Retinal pigment epithelial cell (primary cell): ENCODE results near the gene CPM.

Experiments
- DNase-seq: peaks from one replicate; pipeline ENCODE4 v3.0.0-alpha.2; 2010; ENCODE audit warnings: low read depth
- H3K4me3 ChIP-seq: 2 replicates; pipeline ENCODE4 v1.5.1; 2011; ENCODE audit warnings: mild to moderate bottlenecking, low read length, control low read depth, moderate library complexity
- TF ChIP-seq, protein P1 (sequence below): conservative IDR thresholded peaks from 2 replicates; pipeline ENCODE4 v1.5.1; 2011; ENCODE audit warnings: low read depth, low read length, control low read depth, inconsistent platforms

Gene CPM

DNA sequence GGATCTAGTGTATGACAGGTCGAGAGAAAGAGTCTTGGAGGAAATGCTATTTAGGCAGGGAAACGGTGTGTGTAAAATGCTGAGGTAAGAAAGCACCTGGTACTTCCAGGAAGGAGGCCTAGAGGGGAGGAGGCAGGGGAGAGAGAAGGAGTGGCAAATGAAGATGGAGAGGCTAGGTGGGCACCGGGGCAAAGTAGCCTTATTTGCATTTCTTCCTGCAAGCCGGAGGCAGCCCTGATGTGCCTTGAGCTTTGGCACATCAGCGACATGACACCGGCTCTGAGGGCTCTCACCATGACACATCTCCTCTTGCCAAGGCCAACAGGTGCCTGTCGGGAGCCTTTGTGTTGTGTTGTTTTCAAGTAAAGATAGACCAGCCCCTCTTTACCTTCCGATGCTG, 61.6 kb downstream of the CPM start:
- TF ChIP-seq, protein P1, sequence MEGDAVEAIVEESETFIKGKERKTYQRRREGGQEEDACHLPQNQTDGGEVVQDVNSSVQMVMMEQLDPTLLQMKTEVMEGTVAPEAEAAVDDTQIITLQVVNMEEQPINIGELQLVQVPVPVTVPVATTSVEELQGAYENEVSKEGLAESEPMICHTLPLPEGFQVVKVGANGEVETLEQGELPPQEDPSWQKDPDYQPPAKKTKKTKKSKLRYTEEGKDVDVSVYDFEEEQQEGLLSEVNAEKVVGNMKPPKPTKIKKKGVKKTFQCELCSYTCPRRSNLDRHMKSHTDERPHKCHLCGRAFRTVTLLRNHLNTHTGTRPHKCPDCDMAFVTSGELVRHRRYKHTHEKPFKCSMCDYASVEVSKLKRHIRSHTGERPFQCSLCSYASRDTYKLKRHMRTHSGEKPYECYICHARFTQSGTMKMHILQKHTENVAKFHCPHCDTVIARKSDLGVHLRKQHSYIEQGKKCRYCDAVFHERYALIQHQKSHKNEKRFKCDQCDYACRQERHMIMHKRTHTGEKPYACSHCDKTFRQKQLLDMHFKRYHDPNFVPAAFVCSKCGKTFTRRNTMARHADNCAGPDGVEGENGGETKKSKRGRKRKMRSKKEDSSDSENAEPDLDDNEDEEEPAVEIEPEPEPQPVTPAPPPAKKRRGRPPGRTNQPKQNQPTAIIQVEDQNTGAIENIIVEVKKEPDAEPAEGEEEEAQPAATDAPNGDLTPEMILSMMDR: no peak
- DNase-seq: no peak
- no peak overlapping the region for H3K4me3 ChIP-seq

DNA sequence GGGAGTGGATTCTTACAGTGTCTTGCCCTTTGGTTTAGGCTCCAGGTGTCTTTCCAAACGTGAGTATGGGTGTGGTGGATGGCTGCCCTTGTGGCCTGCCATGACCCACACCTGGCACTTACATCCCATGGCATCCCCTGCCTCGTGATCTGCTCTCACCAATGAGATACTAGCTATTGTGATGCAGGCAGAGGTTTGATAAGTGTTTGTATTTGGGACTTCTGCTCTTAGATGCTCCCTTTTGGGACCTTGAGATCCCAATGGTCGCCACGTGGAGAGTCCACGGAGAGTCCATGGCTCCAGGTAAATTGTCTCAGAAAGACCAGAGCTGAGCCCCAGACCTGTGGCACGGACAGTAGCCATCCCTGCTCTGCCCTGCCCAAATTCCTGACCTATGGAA, 62.5 kb downstream of the CPM start:
- TF ChIP-seq, protein P1: no peak
- H3K4me3 ChIP-seq: no peak overlapping the region
- DNase-seq: no peak

DNA sequence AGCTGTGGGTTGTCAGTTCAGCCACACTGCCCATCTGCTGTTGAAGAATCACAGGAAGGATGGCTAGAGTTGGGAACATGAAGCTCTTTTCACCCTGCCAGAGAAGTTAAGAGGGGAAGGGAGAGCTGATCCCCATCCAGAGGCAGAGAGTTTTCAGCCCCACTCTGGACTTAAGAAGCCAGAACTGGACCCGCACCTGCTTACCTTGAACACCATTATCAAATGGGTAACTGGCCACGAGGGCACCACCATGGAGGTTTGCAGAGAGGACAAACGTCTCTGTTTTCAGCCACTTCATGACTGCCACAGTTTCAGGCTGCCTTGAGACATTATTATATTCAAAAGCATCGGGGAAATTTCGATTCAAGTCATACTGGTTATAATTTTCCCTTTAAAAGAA, 63.0 kb downstream of the CPM start:
- TF ChIP-seq, protein P1: no peak
- no peak for DNase-seq
- no peak overlapping the region for H3K4me3 ChIP-seq

DNA sequence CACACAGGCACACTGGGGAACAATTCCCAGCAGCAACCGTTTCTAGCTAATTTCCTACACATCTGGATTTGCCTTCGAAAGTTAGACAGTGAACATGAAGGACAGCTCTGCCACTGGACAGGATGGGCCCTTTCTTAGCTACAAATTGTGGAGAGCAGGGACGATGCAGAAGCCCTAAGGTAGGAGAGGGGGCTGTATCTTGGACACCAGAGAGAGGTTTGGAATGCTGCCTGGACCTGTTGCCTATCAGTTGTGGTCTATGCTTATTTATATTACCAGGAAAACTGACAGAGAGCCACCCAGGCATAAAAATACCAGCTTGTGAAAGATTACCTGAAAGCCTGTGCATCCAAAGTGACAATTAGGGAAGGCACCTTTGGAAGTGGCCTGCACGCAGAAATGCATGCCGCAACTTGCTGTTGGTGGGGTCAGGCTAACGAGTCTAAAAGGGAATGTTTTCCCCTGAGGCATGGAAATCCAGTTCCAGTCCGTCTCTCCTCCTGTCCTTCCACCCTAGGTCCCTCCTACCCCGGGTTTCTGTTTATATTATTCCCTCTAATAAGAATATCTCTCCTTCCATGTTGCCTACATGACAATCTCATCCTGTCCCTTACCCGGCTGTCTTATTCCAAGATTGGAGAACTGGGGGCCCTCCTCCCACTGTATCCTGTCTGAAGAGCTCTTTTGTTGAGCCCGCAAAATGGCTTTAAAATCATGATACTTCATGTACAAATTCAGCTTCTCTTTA, 64.8 kb downstream of the CPM start:
- no peak overlapping the region for H3K4me3 ChIP-seq
- TF ChIP-seq, protein P1: no peak
- DNase-seq: no peak

DNA sequence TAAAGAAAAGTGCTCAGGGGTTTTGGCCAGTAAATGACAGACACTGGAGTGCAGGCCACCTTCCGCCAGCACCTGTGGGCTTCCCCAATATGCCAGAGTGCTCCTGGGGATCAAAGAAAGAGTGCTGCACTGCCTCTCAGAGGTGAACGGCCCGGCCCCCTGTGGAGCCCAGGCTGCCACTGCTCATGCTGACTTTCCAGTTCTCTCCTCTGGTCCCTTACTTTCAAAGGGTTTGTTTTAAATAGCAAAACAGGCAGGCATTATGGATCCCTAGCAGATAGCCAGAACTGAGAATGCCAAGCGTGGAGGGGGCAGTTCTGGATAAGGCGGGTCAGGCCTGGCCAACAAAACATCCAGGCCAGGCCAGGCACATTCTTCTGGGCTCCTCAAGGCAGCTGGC, 65.4 kb downstream of the CPM start:
- no peak for DNase-seq
- no peak overlapping the region for H3K4me3 ChIP-seq
- TF ChIP-seq, protein P1: no peak

DNA sequence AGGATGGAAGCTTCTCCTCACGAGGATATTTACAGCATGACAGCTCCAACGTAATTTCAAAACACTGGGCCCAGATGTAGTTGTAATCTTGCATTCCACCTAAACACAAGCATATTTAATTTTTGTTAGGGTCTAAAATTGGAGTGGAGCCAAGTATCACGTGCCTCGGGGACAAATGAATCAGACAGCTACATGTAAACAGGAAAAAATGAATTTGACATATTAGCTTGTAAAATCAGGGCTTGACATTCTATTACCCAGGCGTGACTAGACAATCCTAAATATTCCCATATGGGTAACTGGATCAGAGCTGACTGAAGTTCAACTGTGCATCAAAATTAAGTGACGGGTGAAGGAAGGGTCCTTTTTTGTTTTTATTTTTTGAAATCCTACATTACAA, 66.0 kb downstream of the CPM start:
- TF ChIP-seq, protein P1: no peak
- no peak overlapping the region for H3K4me3 ChIP-seq
- no peak for DNase-seq

DNA sequence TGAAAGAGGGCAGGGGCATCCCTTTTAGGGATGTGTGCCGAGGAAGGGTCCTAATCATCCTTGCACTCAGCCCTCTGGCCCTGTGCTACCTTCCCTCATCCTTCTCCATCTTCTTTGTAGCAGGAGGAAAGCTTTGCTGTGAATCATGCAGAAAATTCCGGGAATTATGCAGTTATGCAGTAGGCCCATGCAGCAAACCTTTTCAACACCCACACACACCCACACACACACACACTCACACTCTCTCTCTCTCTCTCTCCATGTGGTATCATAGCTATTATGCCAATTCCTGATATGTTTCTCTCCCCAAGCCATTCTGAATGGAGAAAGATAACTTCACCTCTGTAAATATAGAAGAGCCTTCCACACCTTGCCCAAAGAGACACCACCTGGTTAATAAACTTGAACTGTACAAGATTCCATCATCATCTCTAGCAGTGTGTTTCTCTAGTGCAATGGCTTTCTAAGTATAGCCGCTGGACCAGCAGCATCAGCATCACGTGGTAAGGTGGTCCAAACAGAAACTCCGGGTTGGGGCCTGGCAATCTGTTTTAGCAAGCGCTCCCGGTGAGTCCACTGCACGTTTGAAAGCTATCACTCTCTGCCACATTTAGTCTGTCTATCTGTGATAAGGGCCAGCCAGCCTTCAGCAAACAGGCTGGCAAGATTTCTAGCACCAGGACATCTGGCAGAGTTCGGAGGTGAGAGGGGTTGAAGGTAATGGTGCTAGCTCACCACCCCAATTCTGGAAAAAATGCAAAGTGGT, 67.4 kb downstream of the CPM start:
- H3K4me3 ChIP-seq: no peak overlapping the region
- DNase-seq: no peak
- TF ChIP-seq, protein P1: no peak
